HS-27A (cell line): Measurements from ENCODE around the gene PLEKHJ1.

ENCODE experiments used
- DNase-seq: peaks from one replicate; pipeline ENCODE4 v3.0.0-alpha.2; 2012; ENCODE audit warnings: low read depth, missing footprints

PLEKHJ1 gene

GRCh38 chr19:2269244-2270156 is 33.4 kb upstream of the PLEKHJ1 start:
- peak; percentile 72 for DNase-seq

GRCh38 chr19:2268861-2269243 is 32.7 kb upstream of the PLEKHJ1 start:
- no peak for DNase-seq

- no peak for DNase-seq
Measured at GRCh38 chr19:2268480-2268830, 32.3 kb upstream of the PLEKHJ1 start.

- no peak for DNase-seq
Measured at GRCh38 chr19:2266183-2266993, 30.3 kb upstream of the PLEKHJ1 start.

- DNase-seq, result no peak
Measured at GRCh38 chr19:2261438-2262172, 25.5 kb upstream of the PLEKHJ1 start.

- DNase-seq, result no peak
Measured at GRCh38 chr19:2260341-2260805, 24.2 kb upstream of the PLEKHJ1 start.

GRCh38 chr19:2259336-2259735 is 23.2 kb upstream of the PLEKHJ1 start:
- DNase-seq, result no peak

GRCh38 chr19:2255982-2256685 is 20.0 kb upstream of the PLEKHJ1 start, which contains the start of gene JSRP1:
TSS of gene JSRP1 (minus strand) at chr19:2256417. CDS start at chr19:2255314, 1,103 bp downstream.
- no peak for DNase-seq

GRCh38 chr19:2255112-2255845 is 19.1 kb upstream of the PLEKHJ1 start:
- no peak for DNase-seq

- no peak for DNase-seq
Measured at GRCh38 chr19:2254064-2254872, 18.1 kb upstream of the PLEKHJ1 start.

- no peak for DNase-seq
Measured at GRCh38 chr19:2253106-2254063, 17.3 kb upstream of the PLEKHJ1 start.

- DNase-seq, result no peak
Measured at GRCh38 chr19:2252797-2253105, 16.6 kb upstream of the PLEKHJ1 start.

- no peak for DNase-seq
Measured at GRCh38 chr19:2252055-2252796, 16.1 kb upstream of the PLEKHJ1 start.

- no peak for DNase-seq
Measured at GRCh38 chr19:2251106-2252054, 15.3 kb upstream of the PLEKHJ1 start.

- DNase-seq, result no peak
Measured at GRCh38 chr19:2250766-2251105, 14.6 kb upstream of the PLEKHJ1 start.

- no peak for DNase-seq
Measured at GRCh38 chr19:2249880-2250765, 14.0 kb upstream of the PLEKHJ1 start.
